SU-DHL-6 (cell line): Measurements from ENCODE around the gene IFI35.
"Not testable (repeated sequence)": the region's sequence is repeated elsewhere in the genome, so short reads cannot be mapped to it uniquely, and the experiment has no call there.

ENCODE experiments used
- H2AFZ ChIP-seq: fragments of 200-600 bp; sonication (generic); 2 replicates; pipeline ENCODE4 v1.6.1; 2014; ENCODE audit warnings: low read depth, mild to moderate bottlenecking, moderate library complexity, mixed read lengths, antibody characterized with exemption, low read length; ENCODE audit not compliant: severe bottlenecking
- H3F3A ChIP-seq: fragments of 200-600 bp; shearing (Covaris generic); 2 replicates; pipeline ENCODE4 v1.6.0; 2016; ENCODE audit warnings: antibody characterized with exemption, mild to moderate bottlenecking; ENCODE audit not compliant: insufficient read depth
- H3K27ac ChIP-seq: fragments of 200-600 bp; sonication (generic); 2 replicates; pipeline ENCODE4 v1.5.1; 2016; ENCODE audit warnings: low read depth, mild to moderate bottlenecking, low read length, moderate library complexity, mixed read lengths
- H3K27me3 ChIP-seq: fragments of 200-600 bp; sonication (generic), shearing (Covaris generic); 2 replicates; pipeline ENCODE4 v1.6.0; 2014; ENCODE audit warnings: mild to moderate bottlenecking, low read length
- H3K36me3 ChIP-seq: fragments of 200-600 bp; sonication (generic); 2 replicates; pipeline ENCODE4 v1.6.1; 2014; ENCODE audit warnings: mild to moderate bottlenecking, low read length, mixed read lengths
- H3K4me2 ChIP-seq: fragments of 300-600, 200-600 bp; shearing (Covaris generic), sonication (generic); 2 replicates; pipeline ENCODE4 v1.6.0; 2014; ENCODE audit warnings: low read length, low read depth, mild to moderate bottlenecking; ENCODE audit not compliant: poor library complexity, severe bottlenecking
- H3K4me3 ChIP-seq: fragments of 200-600 bp; sonication (generic); 2 replicates; pipeline ENCODE4 v1.5.1; 2014; ENCODE audit warnings: antibody characterized with exemption, low read length, mild to moderate bottlenecking, mixed read lengths; ENCODE audit not compliant: insufficient read depth, poor library complexity, severe bottlenecking
- H3K79me2 ChIP-seq: fragments of 200-600 bp; sonication (generic); 2 replicates; pipeline ENCODE4 v1.6.1; 2014; ENCODE audit warnings: mild to moderate bottlenecking, low read length, moderate library complexity; ENCODE audit not compliant: insufficient read depth
- H3K9ac ChIP-seq: fragments of 200-600 bp; sonication (generic); 2 replicates; pipeline ENCODE4 v1.7.0; 2014; ENCODE audit warnings: mild to moderate bottlenecking, low read length
- H3K9me2 ChIP-seq: fragments of 200-600 bp; sonication (generic); replicated peaks from 2 replicates; pipeline ENCODE4 v1.6.1; 2014; ENCODE audit warnings: low read length; ENCODE audit not compliant: insufficient read depth
- H3K9me3 ChIP-seq: fragments of 200-600 bp; sonication (generic); 2 replicates; pipeline ENCODE4 v1.6.1; 2014; ENCODE audit warnings: low read length, mixed read lengths; ENCODE audit not compliant: insufficient read depth
- H4K20me1 ChIP-seq: fragments of 200-600 bp; sonication (generic); 2 replicates; pipeline ENCODE4 v1.6.1; 2014; ENCODE audit warnings: low read depth, mild to moderate bottlenecking, antibody characterized with exemption, low read length, moderate library complexity, mixed read lengths
- EZH2phosphoT487 ChIP-seq: fragments of 200-600 bp; sonication (generic), shearing (Covaris generic); conservative IDR thresholded peaks from 2 replicates; pipeline ENCODE4 v1.6.1; 2018; ENCODE audit warnings: mild to moderate bottlenecking, antibody characterized with exemption, low read length, moderate library complexity, mixed read lengths
- TF ChIP-seq, protein P1 (sequence below): fragments of 200-600 bp; sonication (generic); IDR thresholded peaks from one replicate; pipeline ENCODE4 v1.5.1; 2017; ENCODE audit warnings: antibody characterized with exemption, mild to moderate bottlenecking, low read length, moderate library complexity; ENCODE audit not compliant: insufficient read depth, poor library complexity, severe bottlenecking

The IFI35 gene

GRCh38 chr17:42969001-42969581 lies 37.5 kb upstream of the IFI35 start:
- Histone ChIP-seq H3K9me2 (no peaks in the 10 kb centered on the region), H3K27me3 (no peaks in the 10 kb centered on the region), H3K27ac (no peak overlapping the region), H3K36me3 (no peaks in the 10 kb centered on the region), H3K4me2 (no peak overlapping the region), H3F3A (peaks cover 10% of the 10 kb centered on the region), H2AFZ (no peak overlapping the region), H3K9me3 (no peaks in the 10 kb centered on the region), H3K9ac (no peak overlapping the region), H3K4me3 (no peak overlapping the region), H4K20me1 (no peaks in the 10 kb centered on the region), H3K79me2 (peaks cover 5% of the 10 kb centered on the region; the same call in 1 of the 2 replicates)
- TF ChIP-seq, protein P1, sequence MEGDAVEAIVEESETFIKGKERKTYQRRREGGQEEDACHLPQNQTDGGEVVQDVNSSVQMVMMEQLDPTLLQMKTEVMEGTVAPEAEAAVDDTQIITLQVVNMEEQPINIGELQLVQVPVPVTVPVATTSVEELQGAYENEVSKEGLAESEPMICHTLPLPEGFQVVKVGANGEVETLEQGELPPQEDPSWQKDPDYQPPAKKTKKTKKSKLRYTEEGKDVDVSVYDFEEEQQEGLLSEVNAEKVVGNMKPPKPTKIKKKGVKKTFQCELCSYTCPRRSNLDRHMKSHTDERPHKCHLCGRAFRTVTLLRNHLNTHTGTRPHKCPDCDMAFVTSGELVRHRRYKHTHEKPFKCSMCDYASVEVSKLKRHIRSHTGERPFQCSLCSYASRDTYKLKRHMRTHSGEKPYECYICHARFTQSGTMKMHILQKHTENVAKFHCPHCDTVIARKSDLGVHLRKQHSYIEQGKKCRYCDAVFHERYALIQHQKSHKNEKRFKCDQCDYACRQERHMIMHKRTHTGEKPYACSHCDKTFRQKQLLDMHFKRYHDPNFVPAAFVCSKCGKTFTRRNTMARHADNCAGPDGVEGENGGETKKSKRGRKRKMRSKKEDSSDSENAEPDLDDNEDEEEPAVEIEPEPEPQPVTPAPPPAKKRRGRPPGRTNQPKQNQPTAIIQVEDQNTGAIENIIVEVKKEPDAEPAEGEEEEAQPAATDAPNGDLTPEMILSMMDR, result no peak
- TF ChIP-seq EZH2phosphoT487, result no peak

- TF ChIP-seq EZH2phosphoT487, result no peak
- TF ChIP-seq, protein P1, result no peak
- Histone ChIP-seq H3K4me3 (no peak overlapping the region), H3K79me2 (no peaks in the 10 kb centered on the region), H3K9ac (no peak overlapping the region), H2AFZ (no peak overlapping the region), H3K4me2 (no peak overlapping the region), H3F3A (peaks cover 6% of the 10 kb centered on the region; the same call in 1 of the 2 replicates), H3K9me2 (no peaks in the 10 kb centered on the region), H4K20me1 (no peaks in the 10 kb centered on the region), H3K27me3 (no peaks in the 10 kb centered on the region), H3K27ac (no peak overlapping the region), H3K36me3 (no peaks in the 10 kb centered on the region), H3K9me3 (no peaks in the 10 kb centered on the region)
These were observed 35.0 kb upstream of the IFI35 start for GRCh38 chr17:42971589-42971988.

DNA sequence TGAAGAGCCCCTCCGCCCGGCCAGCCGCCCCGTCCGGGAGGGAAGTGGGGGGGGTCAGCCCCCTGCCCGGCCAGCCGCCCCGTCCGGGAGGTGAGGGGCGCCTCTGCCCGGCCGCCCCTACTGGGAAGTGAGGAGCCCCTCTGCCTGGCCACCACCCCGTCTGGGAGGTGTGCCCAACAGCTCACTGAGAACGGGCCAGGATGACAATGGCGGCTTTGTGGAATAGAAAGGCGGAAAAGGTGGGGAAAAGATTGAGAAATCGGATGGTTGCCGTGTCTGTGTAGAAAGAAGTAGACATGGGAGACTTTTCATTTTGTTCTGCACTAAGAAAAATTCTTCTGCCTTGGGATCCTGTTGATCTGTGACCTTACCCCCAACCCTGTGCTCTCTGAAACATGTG lies 33.3 kb upstream of the IFI35 start:
- not testable (repeated sequence) for H3K9me3 ChIP-seq, H3K27me3 ChIP-seq, H3K4me2 ChIP-seq, H4K20me1 ChIP-seq, H3K27ac ChIP-seq, H3K9me2 ChIP-seq, H3F3A ChIP-seq, H2AFZ ChIP-seq, H3K79me2 ChIP-seq, H3K36me3 ChIP-seq, H3K9ac ChIP-seq, H3K4me3 ChIP-seq

DNA sequence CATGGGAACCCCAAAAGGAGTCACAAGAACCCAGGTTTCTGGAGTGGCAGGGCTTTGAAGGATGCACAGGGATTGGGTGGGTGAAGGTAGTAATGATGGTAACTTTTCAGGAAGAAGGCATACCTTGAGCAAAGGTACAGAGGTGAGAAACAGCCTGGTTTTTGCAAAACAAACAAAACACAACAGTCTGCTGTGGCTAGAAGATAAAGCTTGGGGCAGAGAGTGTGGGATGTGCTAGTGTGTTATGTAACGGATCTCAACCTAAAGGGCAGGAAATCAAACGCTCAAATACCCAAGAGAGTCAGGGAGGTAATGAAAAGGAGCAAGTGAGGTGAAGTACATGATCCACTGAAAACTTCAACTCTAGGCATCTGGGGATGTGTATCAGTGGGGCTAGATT lies 31.3 kb upstream of the IFI35 start:
- H3K9me2 ChIP-seq, result no peaks in the 10 kb centered on the region
- H3K79me2 ChIP-seq, result no peaks in the 10 kb centered on the region
- H4K20me1 ChIP-seq, result no peaks in the 10 kb centered on the region
- no peak overlapping the region for H3K27ac ChIP-seq
- H3K4me3 ChIP-seq, result no peak overlapping the region
- no peaks in the 10 kb centered on the region for H3F3A ChIP-seq
- H3K9ac ChIP-seq, result no peak overlapping the region
- H3K9me3 ChIP-seq, result no peaks in the 10 kb centered on the region
- H3K27me3 ChIP-seq, result no peaks in the 10 kb centered on the region
- TF ChIP-seq, protein P1, result no peak
- TF ChIP-seq EZH2phosphoT487, result no peak
- H3K4me2 ChIP-seq, result no peak overlapping the region
- no peak overlapping the region for H2AFZ ChIP-seq
- H3K36me3 ChIP-seq, result no peaks in the 10 kb centered on the region

DNA sequence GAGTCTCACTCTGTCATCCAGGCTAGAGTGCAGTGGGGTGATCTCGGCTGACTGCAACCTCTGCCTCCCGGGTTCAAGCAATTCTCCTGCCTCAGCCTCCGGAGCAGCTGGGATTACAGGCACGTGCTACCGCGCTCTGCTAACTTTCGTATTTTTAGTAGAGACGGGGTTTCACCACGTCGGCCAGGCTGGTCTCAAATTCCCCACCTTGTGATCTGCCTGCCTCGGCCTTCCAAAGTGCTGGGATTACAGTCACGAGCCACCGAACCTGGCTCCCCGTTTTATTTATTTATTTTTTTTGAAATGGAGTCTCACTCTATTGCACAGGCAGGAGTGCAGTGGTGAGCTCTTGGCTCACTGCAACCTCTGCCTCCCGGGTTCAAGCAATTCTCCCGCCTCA lies 30.9 kb upstream of the IFI35 start:
- H3K4me3 ChIP-seq, H3K79me2 ChIP-seq, H3K9me3 ChIP-seq, H3F3A ChIP-seq, H4K20me1 ChIP-seq, H3K27me3 ChIP-seq, H3K36me3 ChIP-seq, H2AFZ ChIP-seq, H3K4me2 ChIP-seq, H3K27ac ChIP-seq, H3K9me2 ChIP-seq, H3K9ac ChIP-seq: not testable (repeated sequence)
